Measurements from ENCODE around the gene UGGT2.
"Not testable (repeated sequence)": the region's sequence is repeated elsewhere in the genome, so short reads cannot be mapped to it uniquely, and the experiment has no call there.

Gene UGGT2

GRCh38 chr13:95882121-95882520 lies 171.1 kb downstream of the UGGT2 start:
- DNase-seq (ENCODE audit: low read depth) = no peak

- no peak for DNase-seq (ENCODE audit: low read depth)
Measured at GRCh38 chr13:95880331-95880730, 172.9 kb downstream of the UGGT2 start.

GRCh38 chr13:95874286-95874685 lies 178.9 kb downstream of the UGGT2 start:
- no peak for DNase-seq (ENCODE audit: low read depth)

GRCh38 chr13:95870421-95870820 lies 182.8 kb downstream of the UGGT2 start:
- no peak for DNase-seq (ENCODE audit: low read depth)

GRCh38 chr13:95865080-95865615 lies 188.1 kb downstream of the UGGT2 start:
- DNase-seq (ENCODE audit: low read depth) = no peak

- DNase-seq (ENCODE audit: low read depth) = no peak
Measured at GRCh38 chr13:95862408-95862807, 190.8 kb downstream of the UGGT2 start.

GRCh38 chr13:95861296-95861695 lies 191.9 kb downstream of the UGGT2 start:
- DNase-seq (ENCODE audit: low read depth) = no peak

GRCh38 chr13:95858286-95859075 lies 194.7 kb downstream of the UGGT2 start:
- no peak for DNase-seq (ENCODE audit: low read depth)

GRCh38 chr13:95845656-95846055 lies 207.5 kb downstream of the UGGT2 start:
- not testable (repeated sequence) for DNase-seq (ENCODE audit: low read depth)

GRCh38 chr13:95842898-95843297 lies 210.3 kb downstream of the UGGT2 start:
- DNase-seq (ENCODE audit: low read depth) = no peak

- DNase-seq (ENCODE audit: low read depth) = no peak
Measured at GRCh38 chr13:95841894-95842293, 211.3 kb downstream of the UGGT2 start.

- DNase-seq (ENCODE audit: low read depth) = peak; percentile 66
Measured at GRCh38 chr13:95834134-95834765, 219.0 kb downstream of the UGGT2 start.

GRCh38 chr13:95833719-95834118 lies 219.5 kb downstream of the UGGT2 start:
- DNase-seq (ENCODE audit: low read depth) = no peak

GRCh38 chr13:95833126-95833525 lies 220.1 kb downstream of the UGGT2 start:
- DNase-seq (ENCODE audit: low read depth) = no peak

GRCh38 chr13:95822303-95822702 lies 230.9 kb downstream of the UGGT2 start:
- DNase-seq (ENCODE audit: low read depth) = no peak

- DNase-seq (ENCODE audit: low read depth) = no peak
Measured at GRCh38 chr13:95814495-95814894, 238.7 kb downstream of the UGGT2 start.

- DNase-seq (ENCODE audit: low read depth) = no peak
Measured at GRCh38 chr13:95813139-95813538, 240.1 kb downstream of the UGGT2 start.

- no peak for DNase-seq (ENCODE audit: low read depth)
Measured at GRCh38 chr13:95809429-95809828, 243.8 kb downstream of the UGGT2 start.

GRCh38 chr13:95805921-95806320 lies 247.3 kb downstream of the UGGT2 start:
- DNase-seq (ENCODE audit: low read depth) = no peak

GRCh38 chr13:95801825-95802224 lies 251.4 kb downstream of the UGGT2 start:
- no peak for DNase-seq (ENCODE audit: low read depth)

GRCh38 chr13:95800436-95800835 lies 252.8 kb downstream of the UGGT2 start:
- no peak for DNase-seq (ENCODE audit: low read depth)

GRCh38 chr13:95797016-95797415 lies 256.2 kb downstream of the UGGT2 start:
- no peak for DNase-seq (ENCODE audit: low read depth)

GRCh38 chr13:95793781-95794180 lies 259.4 kb downstream of the UGGT2 start:
- DNase-seq (ENCODE audit: low read depth) = no peak
